GM06990 (cell line): ENCODE measurements around the gene NEDD4.
"Not testable (repeated sequence)": the region's sequence is repeated elsewhere in the genome, so short reads cannot be mapped to it uniquely, and the experiment has no call there.

ENCODE experiments used
- DNase-seq: peaks from one replicate; pipeline ENCODE4 v3.0.0-alpha.2; 2011; ENCODE audit not compliant: insufficient read length; ENCODE audit errors: extremely low read depth
- H3K27me3 ChIP-seq: replicated peaks from 2 replicates; pipeline ENCODE4 v1.6.0; 2011; ENCODE audit warnings: low read length; ENCODE audit not compliant: control insufficient read depth, insufficient read depth
- H3K36me3 ChIP-seq: 2 replicates; pipeline ENCODE4 v1.5.1; 2011; ENCODE audit warnings: low read length; ENCODE audit not compliant: control insufficient read depth, insufficient read depth
- H3K4me3 ChIP-seq: replicated peaks from 2 replicates; pipeline ENCODE4 v1.5.1; 2011; ENCODE audit warnings: low read depth, mild to moderate bottlenecking, control low read depth, low read length
- CTCF ChIP-seq: IDR thresholded peaks from 2 replicates; pipeline ENCODE4 v1.5.1; 2011; ENCODE audit warnings: low read length, control low read depth, mild to moderate bottlenecking, inconsistent platforms; ENCODE audit not compliant: insufficient read depth, poor library complexity, severe bottlenecking

NEDD4 gene

GRCh38 chr15:55869660-55870059, 123.8 kb downstream of the NEDD4 start:
- Histone ChIP-seq H3K36me3 (no peaks in the 10 kb centered on the region), H3K4me3 (no peak overlapping the region), H3K27me3 (no peaks in the 10 kb centered on the region)
- no peak for DNase-seq
- no peak for TF ChIP-seq CTCF

GRCh38 chr15:55868707-55869106, 124.7 kb downstream of the NEDD4 start:
- TF ChIP-seq CTCF, result no peak
- Histone ChIP-seq H3K4me3 (no peak overlapping the region), H3K27me3 (no peaks in the 10 kb centered on the region), H3K36me3 (no peaks in the 10 kb centered on the region)
- no peak for DNase-seq

- H3K36me3 ChIP-seq, H3K4me3 ChIP-seq, H3K27me3 ChIP-seq, DNase-seq: not testable (repeated sequence)
These were observed 125.1 kb downstream of the NEDD4 start for GRCh38 chr15:55868291-55868690.

- Histone ChIP-seq H3K27me3 (no peaks in the 10 kb centered on the region), H3K36me3 (no peaks in the 10 kb centered on the region), H3K4me3 (no peak overlapping the region)
- TF ChIP-seq CTCF, result no peak
- no peak for DNase-seq
These were observed 129.5 kb downstream of the NEDD4 start for GRCh38 chr15:55863911-55864310.

- TF ChIP-seq CTCF, result no peak
- Histone ChIP-seq H3K36me3 (no peaks in the 10 kb centered on the region), H3K27me3 (no peaks in the 10 kb centered on the region), H3K4me3 (no peak overlapping the region)
- DNase-seq, result no peak
These were observed 132.3 kb downstream of the NEDD4 start for GRCh38 chr15:55861115-55861514.

- no peak for TF ChIP-seq CTCF
- H3K4me3 ChIP-seq, result no peak overlapping the region
- no peaks in the 10 kb centered on the region for H3K27me3 ChIP-seq
- no peaks in the 10 kb centered on the region for H3K36me3 ChIP-seq
- no peak for DNase-seq
These were observed 132.9 kb downstream of the NEDD4 start for GRCh38 chr15:55860468-55860867.

GRCh38 chr15:55859681-55860080, 133.7 kb downstream of the NEDD4 start:
- Histone ChIP-seq H3K4me3 (no peak overlapping the region), H3K36me3 (no peaks in the 10 kb centered on the region), H3K27me3 (no peaks in the 10 kb centered on the region)
- TF ChIP-seq CTCF, result no peak
- no peak for DNase-seq
